ENCODE data around the gene ATAD2B.

DNA sequence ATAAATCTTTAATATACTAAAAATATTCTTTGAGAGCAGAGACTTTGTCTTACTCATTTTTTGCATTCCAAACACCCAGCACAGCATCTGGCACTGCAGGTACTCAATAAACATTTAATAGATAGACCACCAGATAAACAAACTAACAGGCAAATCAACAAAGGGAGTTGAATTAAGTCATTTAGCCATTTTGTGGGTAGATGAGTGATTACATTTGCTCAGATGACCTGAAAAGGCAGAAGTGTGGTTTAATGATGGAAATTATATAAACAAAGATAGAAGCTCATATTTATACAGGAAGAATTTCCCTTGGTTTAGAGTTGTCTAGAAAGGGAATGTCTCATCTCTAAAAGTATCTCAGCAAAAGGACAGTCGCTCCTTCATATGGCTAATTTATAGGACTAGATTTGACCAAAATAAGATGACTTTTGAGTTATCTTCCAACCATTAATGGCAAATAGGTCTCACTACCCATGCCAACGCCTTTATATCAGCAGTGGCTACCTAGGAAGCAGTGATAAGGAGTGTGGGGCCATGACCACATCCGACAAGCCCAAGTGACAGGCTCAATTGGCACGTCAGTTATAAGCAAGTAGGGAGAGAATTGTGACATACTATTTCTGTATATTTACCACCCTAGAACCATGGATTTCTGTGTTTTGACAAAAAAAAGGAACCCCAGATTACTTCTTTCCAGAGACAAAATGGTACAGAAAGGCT lies 173.5 kb downstream of the ATAD2B start:
- TF ChIP-seq, protein P1, sequence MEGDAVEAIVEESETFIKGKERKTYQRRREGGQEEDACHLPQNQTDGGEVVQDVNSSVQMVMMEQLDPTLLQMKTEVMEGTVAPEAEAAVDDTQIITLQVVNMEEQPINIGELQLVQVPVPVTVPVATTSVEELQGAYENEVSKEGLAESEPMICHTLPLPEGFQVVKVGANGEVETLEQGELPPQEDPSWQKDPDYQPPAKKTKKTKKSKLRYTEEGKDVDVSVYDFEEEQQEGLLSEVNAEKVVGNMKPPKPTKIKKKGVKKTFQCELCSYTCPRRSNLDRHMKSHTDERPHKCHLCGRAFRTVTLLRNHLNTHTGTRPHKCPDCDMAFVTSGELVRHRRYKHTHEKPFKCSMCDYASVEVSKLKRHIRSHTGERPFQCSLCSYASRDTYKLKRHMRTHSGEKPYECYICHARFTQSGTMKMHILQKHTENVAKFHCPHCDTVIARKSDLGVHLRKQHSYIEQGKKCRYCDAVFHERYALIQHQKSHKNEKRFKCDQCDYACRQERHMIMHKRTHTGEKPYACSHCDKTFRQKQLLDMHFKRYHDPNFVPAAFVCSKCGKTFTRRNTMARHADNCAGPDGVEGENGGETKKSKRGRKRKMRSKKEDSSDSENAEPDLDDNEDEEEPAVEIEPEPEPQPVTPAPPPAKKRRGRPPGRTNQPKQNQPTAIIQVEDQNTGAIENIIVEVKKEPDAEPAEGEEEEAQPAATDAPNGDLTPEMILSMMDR (IDR thresholded peaks at IDR 0.05), result no peak
- no peak for TF ChIP-seq POLR2A (IDR thresholded peaks at IDR 0.05)
